K562 (cell line): ENCODE measurements around the gene SLC9A7.

Source experiments
- CHCHD3 ChIP-seq: fragments of 250-450 bp; sonication (Bioruptor Pico); IDR thresholded peaks from 2 replicates; pipeline ENCODE4 v2.1.2; 2022; ENCODE audit warnings: mild to moderate bottlenecking
- DPF2 ChIP-seq: fragments of 450-650 bp; IDR thresholded peaks from 2 replicates; pipeline ENCODE4 v1.6.1; 2016
- HDGF ChIP-seq: fragments of 450-650 bp; IDR thresholded peaks from 2 replicates; pipeline ENCODE4 v1.6.1; 2016
- POLR2A ChIP-seq: fragments of 450-650 bp; conservative IDR thresholded peaks from 2 replicates; pipeline ENCODE4 v1.6.1; 2016
- SIN3A ChIP-seq, 2 experiments: fragments of 150-350 bp in 1 of 2; IDR thresholded peaks; 2 replicates each; pipeline ENCODE4 v1.6.1; 2011 to 2016; ENCODE audit warnings: borderline replicate concordance in 2 of 2, low read depth in 2 of 2, low read length in 2 of 2, mild to moderate bottlenecking in 2 of 2, moderate library complexity in 2 of 2; ENCODE audit not compliant: control insufficient read depth in 1 of 2
- SMAD3 ChIP-seq: fragments of 450-650 bp; formaldehyde crosslinking; conservative IDR thresholded peaks from 2 replicates; pipeline ENCODE4 v1.4.0; 2020; ENCODE audit warnings: mild to moderate bottlenecking
- SMARCC2 ChIP-seq: fragments of 450-650 bp; IDR thresholded peaks from 2 replicates; pipeline ENCODE4 v1.6.1; 2017; ENCODE audit warnings: antibody characterized with exemption, moderate library complexity, mild to moderate bottlenecking, low read depth
- ZNF253 ChIP-seq: fragments of 250-450 bp; sonication (Bioruptor Pico); conservative IDR thresholded peaks from 2 replicates; pipeline ENCODE4 v1.6.1; 2021; ENCODE audit warnings: mild to moderate bottlenecking
- TF ChIP-seq, protein P1 (sequence below), 3 experiments: IDR thresholded peaks in 2 of 3; conservative IDR thresholded peaks in 1 of 3; 2 replicates each; pipeline ENCODE4 v1.5.1; 2011 to 2012; ENCODE audit warnings: low read length in 3 of 3, mild to moderate bottlenecking in 3 of 3, control low read depth in 2 of 3, improper control_type of control experiment in 1 of 3, inconsistent platforms in 1 of 3, low read depth in 1 of 3, mixed read lengths in 1 of 3, moderate library complexity in 1 of 3; ENCODE audit not compliant: insufficient read depth in 2 of 3

DNA sequence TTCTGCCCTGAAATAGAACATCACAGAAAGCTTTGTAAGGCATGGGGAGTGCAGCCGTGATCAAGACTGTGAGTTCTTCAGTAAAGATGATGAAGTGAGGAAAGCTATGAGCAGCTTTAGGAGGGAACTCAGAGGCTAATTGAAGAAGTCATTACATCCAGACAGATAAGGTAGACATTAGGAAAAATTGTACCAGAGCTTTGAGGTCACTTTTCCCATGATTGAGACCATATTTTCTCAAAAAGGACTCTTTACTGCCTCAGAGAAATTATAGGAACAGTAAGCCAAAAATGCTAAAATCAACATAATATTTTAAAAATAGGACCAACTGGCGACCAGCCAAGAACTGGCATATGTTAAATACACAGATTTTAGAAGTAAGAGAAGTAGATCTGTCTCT, 174.2 kb downstream of the SLC9A7 start:
- TF ChIP-seq SMAD3 (CRISPR knock-in tag) (no peak), SIN3A (IDR thresholded peaks at IDR 0.05; ENCODE audit: borderline replicate concordance in 2 of 2, control insufficient read depth in 1 of 2, low read depth in 2 of 2, low read length in 2 of 2) (no peak), CHCHD3 (CRISPR knock-in tag) (no peak), POLR2A (no peak), SMARCC2 (no peak), DPF2 (no peak), ZNF253 (CRISPR knock-in tag) (no peak), HDGF (no peak)
- TF ChIP-seq, protein P1, sequence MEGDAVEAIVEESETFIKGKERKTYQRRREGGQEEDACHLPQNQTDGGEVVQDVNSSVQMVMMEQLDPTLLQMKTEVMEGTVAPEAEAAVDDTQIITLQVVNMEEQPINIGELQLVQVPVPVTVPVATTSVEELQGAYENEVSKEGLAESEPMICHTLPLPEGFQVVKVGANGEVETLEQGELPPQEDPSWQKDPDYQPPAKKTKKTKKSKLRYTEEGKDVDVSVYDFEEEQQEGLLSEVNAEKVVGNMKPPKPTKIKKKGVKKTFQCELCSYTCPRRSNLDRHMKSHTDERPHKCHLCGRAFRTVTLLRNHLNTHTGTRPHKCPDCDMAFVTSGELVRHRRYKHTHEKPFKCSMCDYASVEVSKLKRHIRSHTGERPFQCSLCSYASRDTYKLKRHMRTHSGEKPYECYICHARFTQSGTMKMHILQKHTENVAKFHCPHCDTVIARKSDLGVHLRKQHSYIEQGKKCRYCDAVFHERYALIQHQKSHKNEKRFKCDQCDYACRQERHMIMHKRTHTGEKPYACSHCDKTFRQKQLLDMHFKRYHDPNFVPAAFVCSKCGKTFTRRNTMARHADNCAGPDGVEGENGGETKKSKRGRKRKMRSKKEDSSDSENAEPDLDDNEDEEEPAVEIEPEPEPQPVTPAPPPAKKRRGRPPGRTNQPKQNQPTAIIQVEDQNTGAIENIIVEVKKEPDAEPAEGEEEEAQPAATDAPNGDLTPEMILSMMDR (IDR thresholded peaks at IDR 0.05 in 2 of 3, conservative IDR thresholded peaks at IDR 0.05 in 1 of 3; ENCODE audit: insufficient read depth in 2 of 3, low read depth in 1 of 3, low read length in 3 of 3) = no peak
